ENCODE measurements around the gene NOL4L.

The NOL4L gene

GRCh38 chr20:32613192-32614053 lies 28.3 kb upstream of the NOL4L start:
- no peak for DNase-seq

GRCh38 chr20:32612351-32613191 lies 27.4 kb upstream of the NOL4L start:
- no peak for DNase-seq

GRCh38 chr20:32611868-32612267 lies 26.7 kb upstream of the NOL4L start:
- DNase-seq = no peak

GRCh38 chr20:32611286-32611685 lies 26.2 kb upstream of the NOL4L start:
- DNase-seq = no peak

- no peak for DNase-seq
Measured at GRCh38 chr20:32610472-32611218, 25.5 kb upstream of the NOL4L start.

GRCh38 chr20:32609993-32610392 lies 24.9 kb upstream of the NOL4L start:
- DNase-seq = no peak

- no peak for DNase-seq
Measured at GRCh38 chr20:32609111-32609773, 24.1 kb upstream of the NOL4L start.

- DNase-seq = no peak
Measured at GRCh38 chr20:32608664-32609015, 23.5 kb upstream of the NOL4L start.

GRCh38 chr20:32607727-32608663 lies 22.9 kb upstream of the NOL4L start:
- no peak for DNase-seq

- DNase-seq = no peak
Measured at GRCh38 chr20:32607324-32607723, 22.2 kb upstream of the NOL4L start.

GRCh38 chr20:32606790-32607189 lies 21.7 kb upstream of the NOL4L start:
- DNase-seq = no peak

GRCh38 chr20:32606107-32606506 lies 21.0 kb upstream of the NOL4L start:
- no peak for DNase-seq

GRCh38 chr20:32605167-32605656 lies 20.1 kb upstream of the NOL4L start:
- no peak for DNase-seq

- DNase-seq = no peak
Measured at GRCh38 chr20:32603046-32603726, 18.1 kb upstream of the NOL4L start.

GRCh38 chr20:32602273-32602672 lies 17.1 kb upstream of the NOL4L start:
- no peak for DNase-seq

- DNase-seq = no peak
Measured at GRCh38 chr20:32600681-32601237, 15.6 kb upstream of the NOL4L start.

GRCh38 chr20:32599783-32600340 lies 14.7 kb upstream of the NOL4L start:
- DNase-seq = no peak

GRCh38 chr20:32598606-32599005 lies 13.5 kb upstream of the NOL4L start:
- no peak for DNase-seq

GRCh38 chr20:32597714-32598113 lies 12.6 kb upstream of the NOL4L start:
- no peak for DNase-seq

GRCh38 chr20:32596681-32597252 lies 11.6 kb upstream of the NOL4L start:
- DNase-seq = no peak

All from amniotic stem cell (primary cell).